Choroid plexus epithelial cell (primary cell): Measurements from ENCODE around the gene CDH15.
A peak's percentile ranks its signal among the peaks of the same experiment; 100 is the strongest.

Experiments
- DNase-seq: peaks from one replicate; pipeline ENCODE4 v3.0.0-alpha.2; 2010; ENCODE audit warnings: low read depth
- H3K4me3 ChIP-seq: 2 replicates; pipeline ENCODE4 v1.5.1; 2011; ENCODE audit warnings: low read depth, mild to moderate bottlenecking, control low read depth, low read length, moderate library complexity
- TF ChIP-seq, protein P1 (sequence below): conservative IDR thresholded peaks from 2 replicates; pipeline ENCODE4 v1.5.1; 2011; ENCODE audit warnings: low read depth, mild to moderate bottlenecking, control low read depth, inconsistent platforms, low read length, moderate library complexity

The CDH15 gene

DNA sequence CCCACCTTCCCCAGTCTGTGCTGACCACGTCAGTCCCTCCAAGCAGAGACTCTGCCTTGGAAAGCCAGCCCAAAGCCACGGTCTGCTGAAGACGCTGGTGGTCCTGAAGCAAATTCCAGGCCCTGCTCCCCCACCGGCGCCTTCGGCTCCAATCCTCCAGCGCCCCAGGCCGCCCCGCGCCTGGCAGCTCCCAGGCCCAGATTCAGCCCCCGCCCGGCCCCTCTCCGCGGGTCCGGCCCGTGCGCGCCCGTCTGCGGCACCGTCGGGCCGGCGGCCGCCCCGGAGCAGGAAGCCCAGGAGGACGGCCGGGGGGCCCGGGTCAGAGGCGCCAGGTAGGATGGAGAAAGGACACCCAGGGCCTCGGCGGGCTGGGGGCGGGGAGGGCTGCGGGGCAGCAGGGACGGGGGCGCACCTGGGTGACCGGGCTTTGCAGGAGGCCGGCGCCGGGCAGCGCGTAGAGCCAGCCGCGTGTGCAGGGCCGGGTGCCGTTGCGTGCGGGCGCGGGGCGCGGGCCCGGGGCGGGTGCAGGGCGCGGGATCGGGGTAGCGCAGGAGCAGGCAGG lies 29.4 kb downstream of the CDH15 start:
- no peak overlapping the region for H3K4me3 ChIP-seq

DNA sequence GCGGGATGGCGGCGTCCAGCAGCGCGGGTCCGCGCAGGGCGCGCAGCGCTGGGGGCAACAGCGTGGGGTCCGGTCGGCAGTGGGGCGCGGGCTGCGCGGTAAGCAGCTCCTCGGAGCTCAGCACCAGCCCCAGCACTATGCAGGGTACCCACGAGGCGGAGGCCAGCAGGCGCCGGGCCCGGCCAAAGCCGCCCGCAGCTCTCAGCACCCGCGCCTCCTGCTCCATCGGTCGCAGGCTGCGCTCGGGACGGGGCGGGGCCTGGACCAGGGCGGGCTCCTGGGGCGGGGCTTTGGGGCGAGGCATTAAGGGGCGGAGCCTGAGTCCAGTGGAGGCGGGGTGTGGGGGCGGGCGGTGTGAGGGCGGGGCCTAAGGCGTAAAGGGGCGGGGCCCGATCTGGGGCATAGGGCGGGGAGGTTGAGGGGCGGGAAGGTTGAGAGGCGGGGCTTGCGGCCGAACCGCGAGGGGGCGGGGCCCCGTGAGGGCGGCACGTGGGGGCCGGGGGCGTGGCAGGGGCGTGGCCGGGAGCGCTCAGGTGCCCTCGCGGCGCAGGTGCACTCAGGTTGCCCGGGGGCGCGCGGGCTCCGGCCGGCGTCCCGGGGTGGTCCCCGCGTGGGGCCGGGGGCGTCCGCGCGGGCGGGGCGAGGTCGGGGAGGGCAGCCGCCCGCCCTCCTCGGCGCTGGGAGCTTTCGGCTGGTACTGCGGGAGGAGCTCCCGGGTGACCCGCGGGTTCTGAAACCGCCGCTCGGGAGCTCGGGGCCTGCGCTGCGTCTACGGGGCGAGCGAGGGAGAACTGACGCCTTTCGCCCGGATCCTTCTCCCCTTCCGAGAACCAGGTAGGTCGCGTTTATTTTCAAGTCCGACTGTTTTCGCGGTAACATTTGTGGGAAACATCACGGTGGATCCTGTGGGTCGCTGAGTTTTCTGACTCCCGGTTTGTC lies 30.2 kb downstream of the CDH15 start:
- TF ChIP-seq, protein P1, sequence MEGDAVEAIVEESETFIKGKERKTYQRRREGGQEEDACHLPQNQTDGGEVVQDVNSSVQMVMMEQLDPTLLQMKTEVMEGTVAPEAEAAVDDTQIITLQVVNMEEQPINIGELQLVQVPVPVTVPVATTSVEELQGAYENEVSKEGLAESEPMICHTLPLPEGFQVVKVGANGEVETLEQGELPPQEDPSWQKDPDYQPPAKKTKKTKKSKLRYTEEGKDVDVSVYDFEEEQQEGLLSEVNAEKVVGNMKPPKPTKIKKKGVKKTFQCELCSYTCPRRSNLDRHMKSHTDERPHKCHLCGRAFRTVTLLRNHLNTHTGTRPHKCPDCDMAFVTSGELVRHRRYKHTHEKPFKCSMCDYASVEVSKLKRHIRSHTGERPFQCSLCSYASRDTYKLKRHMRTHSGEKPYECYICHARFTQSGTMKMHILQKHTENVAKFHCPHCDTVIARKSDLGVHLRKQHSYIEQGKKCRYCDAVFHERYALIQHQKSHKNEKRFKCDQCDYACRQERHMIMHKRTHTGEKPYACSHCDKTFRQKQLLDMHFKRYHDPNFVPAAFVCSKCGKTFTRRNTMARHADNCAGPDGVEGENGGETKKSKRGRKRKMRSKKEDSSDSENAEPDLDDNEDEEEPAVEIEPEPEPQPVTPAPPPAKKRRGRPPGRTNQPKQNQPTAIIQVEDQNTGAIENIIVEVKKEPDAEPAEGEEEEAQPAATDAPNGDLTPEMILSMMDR: no peak
- peak; percentile 57 for DNase-seq
- H3K4me3 ChIP-seq: no peak overlapping the region

More for the DNA sequence above, 29.4 kb downstream of the CDH15 start:
- TF ChIP-seq, protein P1: no peak
- no peak for DNase-seq

DNA sequence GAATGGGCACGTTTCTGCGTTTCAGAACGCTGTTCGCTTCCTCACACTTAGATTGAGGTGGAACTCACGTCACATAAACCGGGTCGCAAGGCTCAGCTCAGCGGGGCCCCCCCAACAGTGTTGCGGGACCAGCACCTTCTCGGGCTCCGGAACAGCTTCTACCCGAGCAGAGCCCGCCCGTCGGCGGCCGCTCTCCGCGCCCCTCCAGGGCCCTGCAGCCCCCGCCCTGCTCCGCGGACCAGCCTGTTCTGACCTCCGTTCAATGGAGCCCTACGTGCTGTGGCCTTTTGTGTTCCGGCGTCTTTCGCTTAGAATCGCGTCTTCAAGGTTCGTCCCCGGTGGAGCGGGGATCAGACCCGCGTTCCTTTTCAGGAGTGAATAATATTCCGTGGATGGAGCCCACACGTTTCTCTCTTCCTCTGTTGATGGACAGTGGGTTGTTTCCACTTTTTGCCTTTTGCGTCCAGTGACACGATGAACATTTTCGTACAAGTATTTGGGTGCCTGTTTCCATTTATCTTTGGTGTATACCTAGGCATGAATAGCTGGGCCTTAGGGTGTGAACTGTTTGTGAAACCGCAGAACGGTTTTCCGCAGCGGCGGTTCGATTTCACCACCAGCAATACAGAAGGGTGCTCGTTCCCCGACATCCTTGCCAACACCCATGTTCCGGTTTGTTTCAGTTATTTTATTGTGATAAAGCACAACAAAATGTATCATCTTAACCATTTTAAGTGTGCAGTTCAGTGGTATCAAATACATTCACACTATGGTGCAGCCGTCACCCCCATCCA lies 31.1 kb downstream of the CDH15 start:
- TF ChIP-seq, protein P1: no peak
- DNase-seq: no peak
- no peak overlapping the region for H3K4me3 ChIP-seq

DNA sequence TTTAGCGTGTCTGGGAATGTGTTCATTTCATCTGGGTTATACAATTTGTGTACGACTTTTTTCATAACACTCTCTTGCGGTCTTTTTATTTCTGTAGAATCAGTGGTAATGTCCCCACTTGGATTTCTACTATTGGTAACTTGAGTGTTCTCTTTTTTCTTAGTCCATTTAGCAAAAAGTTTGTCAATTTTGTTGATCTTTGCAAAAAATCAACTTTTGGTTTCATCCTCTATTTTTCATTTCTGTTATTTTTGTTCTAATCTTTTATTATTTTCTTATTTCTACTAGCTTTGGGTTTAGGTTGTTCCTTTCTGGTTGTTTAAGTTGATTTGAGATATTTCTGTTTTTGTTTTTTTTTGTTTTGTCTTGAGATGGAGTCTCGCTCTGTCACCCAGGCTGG lies 36.4 kb downstream of the CDH15 start:
- TF ChIP-seq, protein P1: no peak
- H3K4me3 ChIP-seq: no peak overlapping the region
- DNase-seq: no peak

DNA sequence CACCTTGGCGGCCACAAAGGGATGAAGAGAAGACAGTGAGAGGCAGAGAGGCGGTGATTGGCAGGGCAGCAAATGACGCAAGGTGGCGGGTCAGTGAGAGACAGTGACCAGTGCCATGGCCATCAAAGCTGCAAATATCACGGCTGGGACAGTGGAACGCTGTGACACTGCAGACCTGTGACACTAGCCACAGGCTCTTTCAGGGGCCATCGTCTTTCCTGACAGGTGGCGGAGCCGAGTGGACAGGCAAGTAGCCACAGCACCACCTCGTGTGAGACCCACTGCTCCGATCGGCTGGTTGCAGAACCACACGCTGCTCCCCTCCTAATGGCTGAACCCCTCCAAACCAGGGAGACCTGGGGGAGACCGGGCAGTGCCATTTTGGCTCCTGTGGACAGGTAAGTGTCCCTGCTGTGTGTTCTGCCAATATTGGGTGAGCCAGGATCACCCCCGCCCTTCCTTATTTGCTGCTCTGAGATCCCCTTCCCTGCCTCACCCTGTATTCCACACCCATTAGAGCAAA lies 38.0 kb downstream of the CDH15 start:
- DNase-seq: no peak
- H3K4me3 ChIP-seq: no peak overlapping the region

More for the DNA sequence above, 38.0 kb downstream of the CDH15 start:
- TF ChIP-seq, protein P1: no peak
